Astrocyte (in vitro differentiated cells and primary cell): ENCODE measurements around the gene TSPAN14. TPM values are rescaled to one million over a fixed set of nuclear protein-coding genes. Genes with fewer than 3 reads are reported as not detected.
"Not testable (repeated sequence)": the region's sequence is repeated elsewhere in the genome, so short reads cannot be mapped to it uniquely, and the experiment has no call there.

Source experiments
- DNase-seq: peaks from one replicate; pipeline ENCODE4 v3.0.0-alpha.2; 2010; ENCODE audit warnings: low read depth
- FAIRE-seq: peaks from 2 replicates; lab custom pipeline; 2011; peaks lifted over from hg19 to GRCh38; lab: Jason Lieb, UNC
- H2AFZ ChIP-seq: 2 replicates; pipeline ENCODE4 v1.6.0; 2012; ENCODE audit warnings: low read depth, low read length, inconsistent platforms
- H3K27ac ChIP-seq: 2 replicates; pipeline ENCODE4 v1.5.1; 2011; ENCODE audit warnings: low read depth, low read length, inconsistent platforms
- H3K27me3 ChIP-seq: 2 replicates; pipeline ENCODE4 v1.6.0; 2011; ENCODE audit warnings: low read length, inconsistent platforms; ENCODE audit not compliant: insufficient read depth
- H3K36me3 ChIP-seq: 2 replicates; pipeline ENCODE4 v1.5.1; 2011; ENCODE audit warnings: low read length, inconsistent platforms; ENCODE audit not compliant: insufficient read depth
- H3K4me1 ChIP-seq: 2 replicates; pipeline ENCODE4 v1.5.1; 2011; ENCODE audit warnings: low read length, inconsistent platforms; ENCODE audit not compliant: insufficient read depth
- H3K4me2 ChIP-seq: 2 replicates; pipeline ENCODE4 v1.6.0; 2012; ENCODE audit warnings: low read length, inconsistent platforms
- H3K4me3 ChIP-seq: 2 replicates; pipeline ENCODE4 v1.5.1; 2011; ENCODE audit warnings: low read depth, mild to moderate bottlenecking, low read length, inconsistent platforms; ENCODE audit not compliant: insufficient read depth
- H3K79me2 ChIP-seq: 2 replicates; pipeline ENCODE4 v1.6.0; 2012; ENCODE audit warnings: mild to moderate bottlenecking, low read length, inconsistent platforms; ENCODE audit not compliant: insufficient read depth
- H3K9ac ChIP-seq: 2 replicates; pipeline ENCODE4 v1.6.0; 2012; ENCODE audit warnings: mild to moderate bottlenecking, low read length, inconsistent platforms
- H3K9me3 ChIP-seq: 2 replicates; pipeline ENCODE4 v1.5.1; 2012; ENCODE audit warnings: low read depth, mild to moderate bottlenecking, low read length, inconsistent platforms; ENCODE audit not compliant: insufficient read depth
- H4K20me1 ChIP-seq: 2 replicates; pipeline ENCODE4 v1.6.0; 2012; ENCODE audit warnings: low read length, inconsistent platforms; ENCODE audit not compliant: insufficient read depth
- H3K27ac Mint-ChIP-seq: one replicate; pipeline ENCODE4 v1.8.0; 2021; ENCODE audit warnings: mild to moderate bottlenecking, mixed read lengths; ENCODE audit not compliant: unreplicated experiment
- H3K27me3 Mint-ChIP-seq: one replicate; pipeline ENCODE4 v1.8.0; 2021; ENCODE audit warnings: low read depth, mixed read lengths; ENCODE audit not compliant: unreplicated experiment
- H3K36me3 Mint-ChIP-seq: one replicate; pipeline ENCODE4 v1.8.0; 2021; ENCODE audit warnings: low read depth, mixed read lengths; ENCODE audit not compliant: unreplicated experiment
- H3K4me1 Mint-ChIP-seq: one replicate; pipeline ENCODE4 v1.8.0; 2021; ENCODE audit warnings: low read depth, mixed read lengths; ENCODE audit not compliant: unreplicated experiment
- H3K4me3 Mint-ChIP-seq: one replicate; pipeline ENCODE4 v1.8.0; 2021; ENCODE audit warnings: mild to moderate bottlenecking, moderate library complexity, mixed read lengths; ENCODE audit not compliant: unreplicated experiment
- H3K9me3 Mint-ChIP-seq: one replicate; pipeline ENCODE4 v1.8.0; 2021; ENCODE audit warnings: mild to moderate bottlenecking, mixed read lengths; ENCODE audit not compliant: unreplicated experiment
- EZH2 ChIP-seq: IDR thresholded peaks from 2 replicates; pipeline ENCODE4 v1.6.1; 2012; ENCODE audit warnings: mild to moderate bottlenecking, low read length, inconsistent platforms; ENCODE audit not compliant: insufficient read depth
- total RNA-seq: library from RNA; stranded (reverse); gene quantifications from 2 replicates; pipeline ENCODE4 v1.2.1, GENCODE V29; 2021
- TF ChIP-seq, protein P1 (sequence below): IDR thresholded peaks from 2 replicates; pipeline ENCODE4 v1.5.1; 2011; ENCODE audit warnings: low read depth, mild to moderate bottlenecking, inconsistent platforms, low read length, moderate library complexity; ENCODE audit not compliant: insufficient read depth

TSPAN14 gene
- total RNA-seq, 1 donor from 2014 or later = 140 TPM

- H4K20me1 ChIP-seq = no peaks in the 10 kb centered on the region
- H3K4me2 ChIP-seq = no peak overlapping the region
- no peaks in the 10 kb centered on the region for H3K79me2 ChIP-seq
- no peak for FAIRE-seq
- H3K27me3 ChIP-seq = no peaks in the 10 kb centered on the region
- DNase-seq = no peak
- H3K27ac Mint-ChIP-seq = no peak overlapping the region
- no peak overlapping the region for H3K4me3 ChIP-seq
- no peak for TF ChIP-seq EZH2
- TF ChIP-seq, protein P1, sequence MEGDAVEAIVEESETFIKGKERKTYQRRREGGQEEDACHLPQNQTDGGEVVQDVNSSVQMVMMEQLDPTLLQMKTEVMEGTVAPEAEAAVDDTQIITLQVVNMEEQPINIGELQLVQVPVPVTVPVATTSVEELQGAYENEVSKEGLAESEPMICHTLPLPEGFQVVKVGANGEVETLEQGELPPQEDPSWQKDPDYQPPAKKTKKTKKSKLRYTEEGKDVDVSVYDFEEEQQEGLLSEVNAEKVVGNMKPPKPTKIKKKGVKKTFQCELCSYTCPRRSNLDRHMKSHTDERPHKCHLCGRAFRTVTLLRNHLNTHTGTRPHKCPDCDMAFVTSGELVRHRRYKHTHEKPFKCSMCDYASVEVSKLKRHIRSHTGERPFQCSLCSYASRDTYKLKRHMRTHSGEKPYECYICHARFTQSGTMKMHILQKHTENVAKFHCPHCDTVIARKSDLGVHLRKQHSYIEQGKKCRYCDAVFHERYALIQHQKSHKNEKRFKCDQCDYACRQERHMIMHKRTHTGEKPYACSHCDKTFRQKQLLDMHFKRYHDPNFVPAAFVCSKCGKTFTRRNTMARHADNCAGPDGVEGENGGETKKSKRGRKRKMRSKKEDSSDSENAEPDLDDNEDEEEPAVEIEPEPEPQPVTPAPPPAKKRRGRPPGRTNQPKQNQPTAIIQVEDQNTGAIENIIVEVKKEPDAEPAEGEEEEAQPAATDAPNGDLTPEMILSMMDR = no peak
- H3K27me3 Mint-ChIP-seq = no peaks in the 10 kb centered on the region
- no peaks in the 10 kb centered on the region for H3K36me3 ChIP-seq
- peaks cover 26% of the 10 kb centered on the region for H3K4me1 Mint-ChIP-seq
- H3K36me3 Mint-ChIP-seq = peaks cover 5% of the 10 kb centered on the region
- peaks cover 16% of the 10 kb centered on the region for H3K4me1 ChIP-seq
- H3K27ac ChIP-seq = no peak overlapping the region
- no peaks in the 10 kb centered on the region for H3K9me3 ChIP-seq
- no peak overlapping the region for H3K9ac ChIP-seq
- H2AFZ ChIP-seq = no peak overlapping the region
- H3K4me3 Mint-ChIP-seq = no peak overlapping the region
- H3K9me3 Mint-ChIP-seq = no peaks in the 10 kb centered on the region
Observed at GRCh38 chr10:80415734-80416478, 38.2 kb upstream of the TSPAN14 start.

DNA sequence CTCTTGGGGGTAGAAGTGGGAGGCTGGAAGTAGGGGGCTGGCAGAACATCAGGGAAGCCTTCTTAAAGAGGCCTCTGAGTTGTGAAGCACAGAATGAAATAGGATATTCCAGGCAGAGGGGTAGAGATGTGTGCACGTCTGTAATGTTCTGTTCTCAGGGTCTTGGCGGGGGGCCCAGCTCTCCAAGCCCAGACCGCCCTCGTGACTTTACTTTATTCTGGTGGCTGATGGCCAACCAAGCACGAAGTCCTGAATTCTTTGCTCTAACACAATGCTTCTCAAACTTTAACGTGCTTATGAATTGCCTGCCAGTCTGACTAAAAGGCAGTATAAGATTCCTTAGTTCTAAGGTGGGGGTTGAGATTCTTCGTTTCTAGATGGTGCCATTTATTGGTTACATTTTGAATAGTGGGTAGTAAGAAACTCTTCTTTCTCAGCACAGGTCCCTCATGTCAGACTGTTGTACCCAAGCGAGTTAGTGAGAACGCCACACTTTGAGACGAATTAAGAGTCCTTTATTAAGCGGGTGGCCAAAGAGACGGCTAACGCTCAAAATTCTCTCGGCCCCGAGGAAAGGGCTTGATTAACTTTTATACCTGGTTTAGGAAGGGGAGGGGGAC, 37.5 kb upstream of the TSPAN14 start:
- Histone ChIP-seq H3K27ac (no peak overlapping the region), H3K4me3 (no peak overlapping the region), H3K27me3 (no peaks in the 10 kb centered on the region), H3K79me2 (no peaks in the 10 kb centered on the region), H3K9me3 (no peaks in the 10 kb centered on the region), H2AFZ (no peak overlapping the region), H3K4me1 (peaks cover 16% of the 10 kb centered on the region), H4K20me1 (no peaks in the 10 kb centered on the region), H3K4me2 (no peak overlapping the region), H3K36me3 (no peaks in the 10 kb centered on the region), H3K9ac (no peak overlapping the region)
- TF ChIP-seq, protein P1 = no peak
- TF ChIP-seq EZH2 = no peak
- no peak for FAIRE-seq
- peak; percentile 16 for DNase-seq
- H3K4me1 Mint-ChIP-seq = peaks cover 24% of the 10 kb centered on the region
- H3K27ac Mint-ChIP-seq = no peak overlapping the region
- no peaks in the 10 kb centered on the region for H3K9me3 Mint-ChIP-seq
- no peaks in the 10 kb centered on the region for H3K27me3 Mint-ChIP-seq
- H3K4me3 Mint-ChIP-seq = no peak overlapping the region
- peaks cover 5% of the 10 kb centered on the region for H3K36me3 Mint-ChIP-seq

DNA sequence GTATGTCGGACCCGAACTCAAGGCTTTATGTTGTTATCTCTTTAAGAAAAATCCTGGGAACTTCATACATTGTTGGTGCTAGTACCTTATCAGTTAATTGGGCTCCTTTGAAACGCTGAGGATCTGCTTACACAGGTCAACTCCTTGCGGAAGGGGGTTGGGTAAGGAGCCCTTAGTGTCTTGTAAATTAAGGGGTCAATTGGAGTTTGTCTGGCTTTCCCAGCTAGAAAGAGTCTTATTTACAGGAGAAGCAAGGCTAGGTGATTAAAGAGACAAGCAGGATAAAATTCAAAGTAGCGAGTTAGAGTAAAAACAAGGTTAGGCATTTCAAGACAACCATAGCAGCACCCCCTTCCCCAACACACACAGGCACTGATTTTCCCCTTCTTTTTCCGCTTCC, 36.9 kb upstream of the TSPAN14 start:
- not testable (repeated sequence) for FAIRE-seq, H3K4me2 ChIP-seq
- peaks cover 24% of the 10 kb centered on the region for H3K4me1 Mint-ChIP-seq

More for the DNA sequence above, 36.9 kb upstream of the TSPAN14 start:
- H3K27me3 Mint-ChIP-seq, H3K79me2 ChIP-seq, H3K4me3 Mint-ChIP-seq, H3K27me3 ChIP-seq, H3K27ac ChIP-seq, DNase-seq, H3K36me3 ChIP-seq, H2AFZ ChIP-seq, H3K9me3 Mint-ChIP-seq, H3K36me3 Mint-ChIP-seq, H3K9ac ChIP-seq, H3K9me3 ChIP-seq, H4K20me1 ChIP-seq, H3K27ac Mint-ChIP-seq, H3K4me3 ChIP-seq: not testable (repeated sequence)
- peaks cover 16% of the 10 kb centered on the region for H3K4me1 ChIP-seq
